ENCODE measurements around the gene SLC25A22.

- TF ChIP-seq, protein P1, sequence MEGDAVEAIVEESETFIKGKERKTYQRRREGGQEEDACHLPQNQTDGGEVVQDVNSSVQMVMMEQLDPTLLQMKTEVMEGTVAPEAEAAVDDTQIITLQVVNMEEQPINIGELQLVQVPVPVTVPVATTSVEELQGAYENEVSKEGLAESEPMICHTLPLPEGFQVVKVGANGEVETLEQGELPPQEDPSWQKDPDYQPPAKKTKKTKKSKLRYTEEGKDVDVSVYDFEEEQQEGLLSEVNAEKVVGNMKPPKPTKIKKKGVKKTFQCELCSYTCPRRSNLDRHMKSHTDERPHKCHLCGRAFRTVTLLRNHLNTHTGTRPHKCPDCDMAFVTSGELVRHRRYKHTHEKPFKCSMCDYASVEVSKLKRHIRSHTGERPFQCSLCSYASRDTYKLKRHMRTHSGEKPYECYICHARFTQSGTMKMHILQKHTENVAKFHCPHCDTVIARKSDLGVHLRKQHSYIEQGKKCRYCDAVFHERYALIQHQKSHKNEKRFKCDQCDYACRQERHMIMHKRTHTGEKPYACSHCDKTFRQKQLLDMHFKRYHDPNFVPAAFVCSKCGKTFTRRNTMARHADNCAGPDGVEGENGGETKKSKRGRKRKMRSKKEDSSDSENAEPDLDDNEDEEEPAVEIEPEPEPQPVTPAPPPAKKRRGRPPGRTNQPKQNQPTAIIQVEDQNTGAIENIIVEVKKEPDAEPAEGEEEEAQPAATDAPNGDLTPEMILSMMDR (IDR thresholded peaks at IDR 0.05): no peak
- peak; percentile 58 to 74 (median 65) for TF ChIP-seq POLR2A (IDR thresholded peaks at IDR 0.05)
Measured at GRCh38 chr11:777288-778255, 20.5 kb downstream of the SLC25A22 start, which contains the start of gene GATD1.

All from body of pancreas (tissue), 4 donors.